HCT116 (cell line): ENCODE measurements around the gene HS6ST3. TPM values are rescaled to one million over a fixed set of nuclear protein-coding genes. Genes with fewer than 3 reads are reported as not detected.

Source experiments
- ATAC-seq: fragments of 200-7000 bp; cut with Tn5 transposase; 2 replicates; pipeline ENCODE4 v1.9.1; 2020; ENCODE audit warnings: mild to moderate bottlenecking, moderate library complexity
- BruUV-seq: library from RNA; stranded (reverse); fragments of 400-500 nt; replicated peaks from 2 replicates; lab custom pipeline; 2021; lab: Mats Ljungman, UMichigan
- CTCF ChIA-PET: fragments of 300-600 bp; sonication (Branson Sonifier 250); formaldehyde crosslinking; loops from one replicate; lab custom pipeline; 2021; ENCODE audit warnings: antibody characterized with exemption; lab: Charles Lee
- POLR2A ChIA-PET: fragments of 300-600, 350-600 bp; sonication (Branson Sonifier 250); formaldehyde crosslinking; loops from one replicate; lab custom pipeline; 2021; ENCODE audit warnings: antibody characterized with exemption; lab: Charles Lee
- RAD21 ChIA-PET, 2 experiments: fragments of 300-600 bp; sonication (Branson Sonifier 250); formaldehyde crosslinking; loops; one replicate each; lab custom pipeline; 2023; ENCODE audit warnings: low total read pairs in 2 of 2; ENCODE audit not compliant: uncharacterized antibody in 2 of 2, unreplicated experiment in 2 of 2, low non-redundant PET in 1 of 2; lab: Charles Lee
- DNase-seq: peaks from one replicate; pipeline ENCODE4 v3.0.0-alpha.2; 2010; ENCODE audit warnings: low read depth, low spot score
- H2AFZ ChIP-seq: fragments of 200-600 bp; shearing (Covaris generic), sonication (generic); 2 replicates; pipeline ENCODE4 v1.6.1; 2017; ENCODE audit warnings: low read depth, mixed run types, mixed read lengths, antibody characterized with exemption, low read length; ENCODE audit not compliant: poor library complexity, severe bottlenecking
- H3K27ac ChIP-seq: 2 replicates; pipeline ENCODE4 v1.5.1; 2012; ENCODE audit warnings: low read depth, low read length
- H3K27me3 ChIP-seq: fragments of 200-600 bp; sonication (generic); 2 replicates; pipeline ENCODE4 v1.6.1; 2016; ENCODE audit warnings: mixed run types, low read length, mixed read lengths; ENCODE audit not compliant: insufficient read depth
- H3K36me3 ChIP-seq, 2 experiments: fragments of 200-500 bp in 1 of 2; fragments of 200-600 bp in 1 of 2; sonication (Bioruptor generic) in 1 of 2; sonication (generic) in 1 of 2; 2 replicates each; pipeline versions ENCODE4 v1.5.1 to v1.6.1; 2014 to 2016; ENCODE audit warnings: low read length in 2 of 2, inconsistent platforms in 1 of 2, mixed read lengths in 1 of 2, mixed run types in 1 of 2; ENCODE audit not compliant: insufficient read depth in 2 of 2, control insufficient read depth in 1 of 2
- H3K4me1 ChIP-seq, 2 experiments: fragments of 200-600 bp in 1 of 2; sonication (generic) in 1 of 2; 2 replicates each; pipeline versions ENCODE4 v1.5.1 to v1.6.1; 2012 to 2017; ENCODE audit warnings: low read length in 2 of 2, inconsistent platforms in 1 of 2, mild to moderate bottlenecking in 1 of 2, mixed read lengths in 1 of 2, mixed run types in 1 of 2, moderate library complexity in 1 of 2; ENCODE audit not compliant: insufficient read depth in 2 of 2, control insufficient read depth in 1 of 2
- H3K4me2 ChIP-seq: fragments of 200-600 bp; sonication (generic); 2 replicates; pipeline ENCODE4 v1.6.1; 2017; ENCODE audit warnings: mixed run types, low read length, mixed read lengths
- H3K4me3 ChIP-seq, 2 experiments: fragments of 200-600 bp in 1 of 2; sonication (generic) in 1 of 2; replicated peaks in 1 of 2; 2 replicates each; pipeline ENCODE4 v1.5.1; 2011 to 2016; ENCODE audit warnings: low read length in 2 of 2, control low read depth in 1 of 2, low read depth in 1 of 2, mild to moderate bottlenecking in 1 of 2, mixed read lengths in 1 of 2, mixed run types in 1 of 2
- H3K79me2 ChIP-seq: fragments of 200-600 bp; sonication (generic); 2 replicates; pipeline ENCODE4 v1.6.1; 2017; ENCODE audit warnings: mild to moderate bottlenecking, mixed run types, low read length, moderate library complexity, mixed read lengths; ENCODE audit not compliant: insufficient read depth
- H3K9ac ChIP-seq: fragments of 200-600 bp; sonication (generic); 2 replicates; pipeline ENCODE4 v1.6.1; 2016; ENCODE audit warnings: low read length, mixed read lengths
- H3K9me2 ChIP-seq: fragments of 200-600 bp; sonication (generic), shearing (Covaris generic); 2 replicates; pipeline ENCODE4 v1.6.1; 2017; ENCODE audit warnings: mixed run types, mild to moderate bottlenecking, moderate library complexity; ENCODE audit not compliant: insufficient read depth
- H3K9me3 ChIP-seq, 2 experiments: fragments of 200-500 bp in 1 of 2; fragments of 200-600 bp in 1 of 2; sonication (Bioruptor generic) in 1 of 2; sonication (generic) in 1 of 2; 2 replicates each; pipeline ENCODE4 v1.6.1; 2014 to 2017; ENCODE audit warnings: low read length in 2 of 2, mixed read lengths in 2 of 2, inconsistent platforms in 1 of 2, low read depth in 1 of 2, mild to moderate bottlenecking in 1 of 2, mixed run types in 1 of 2, moderate library complexity in 1 of 2; ENCODE audit not compliant: control insufficient read depth in 1 of 2, insufficient read depth in 1 of 2
- H4K20me1 ChIP-seq: fragments of 200-600 bp; sonication (generic), shearing (Covaris generic); 2 replicates; pipeline ENCODE4 v1.6.1; 2017; ENCODE audit warnings: mixed run types, mild to moderate bottlenecking, moderate library complexity; ENCODE audit not compliant: insufficient read depth
- ATF3 ChIP-seq: IDR thresholded peaks from 2 replicates; pipeline ENCODE4 v1.6.1; 2012
- CBX3 ChIP-seq: IDR thresholded peaks from 2 replicates; pipeline ENCODE4 v1.6.1; 2012; ENCODE audit warnings: low read depth
- CTCF ChIP-seq, 3 experiments: fragments of 200-600 bp in 1 of 3; sonication (generic) in 1 of 3; IDR thresholded peaks in 2 of 3; conservative IDR thresholded peaks in 1 of 3; 2 replicates each; pipeline ENCODE4 v1.5.1; 2012 to 2017; ENCODE audit warnings: low read depth in 2 of 3, low read length in 2 of 3, antibody characterized with exemption in 1 of 3, borderline replicate concordance in 1 of 3, control low read depth in 1 of 3, mild to moderate bottlenecking in 1 of 3, mixed read lengths in 1 of 3, mixed run types in 1 of 3, moderate library complexity in 1 of 3; ENCODE audit not compliant: insufficient read depth in 1 of 3
- EGR1 ChIP-seq: IDR thresholded peaks from 2 replicates; pipeline ENCODE4 v1.6.1; 2012; ENCODE audit warnings: low read depth
- ELF1 ChIP-seq: IDR thresholded peaks from 2 replicates; pipeline ENCODE4 v1.6.1; 2012; ENCODE audit warnings: low read depth, borderline replicate concordance
- EZH2phosphoT487 ChIP-seq: fragments of 200-600 bp; IDR thresholded peaks from 2 replicates; pipeline ENCODE4 v1.6.1; 2018; ENCODE audit warnings: antibody characterized with exemption, borderline replicate concordance
- FOSL1 ChIP-seq: IDR thresholded peaks from 2 replicates; pipeline ENCODE4 v1.6.1; 2012; ENCODE audit warnings: low read depth
- JUND ChIP-seq: IDR thresholded peaks from 2 replicates; pipeline ENCODE4 v1.6.1; 2012
- MAX ChIP-seq: IDR thresholded peaks from 2 replicates; pipeline ENCODE4 v1.6.1; 2012
- POLR2AphosphoS5 ChIP-seq: IDR thresholded peaks from 2 replicates; pipeline ENCODE4 v1.6.1; 2011; ENCODE audit warnings: mild to moderate bottlenecking, low read depth, low read length, moderate library complexity
- REST ChIP-seq: IDR thresholded peaks from 2 replicates; pipeline ENCODE4 v1.6.1; 2012; ENCODE audit warnings: low read depth
- SIN3A ChIP-seq: IDR thresholded peaks from 2 replicates; pipeline ENCODE4 v1.6.1; 2012; ENCODE audit warnings: low read depth
- SP1 ChIP-seq: IDR thresholded peaks from 2 replicates; pipeline ENCODE4 v1.6.1; 2012; ENCODE audit warnings: low read depth
- SRF ChIP-seq: IDR thresholded peaks from 2 replicates; pipeline ENCODE4 v1.6.1; 2012; ENCODE audit warnings: low read depth
- TCF7L2 ChIP-seq: IDR thresholded peaks from 2 replicates; pipeline ENCODE4 v1.7.0; 2011; ENCODE audit warnings: borderline replicate concordance, inconsistent platforms; ENCODE audit not compliant: insufficient read depth, insufficient read length; ENCODE audit errors: extremely low read depth
- YY1 ChIP-seq: IDR thresholded peaks from 2 replicates; pipeline ENCODE4 v1.6.1; 2011; ENCODE audit warnings: low read length, low read depth, moderate library complexity, mild to moderate bottlenecking; ENCODE audit not compliant: insufficient replicate concordance; ENCODE audit errors: extremely low read depth
- ZBTB33 ChIP-seq: IDR thresholded peaks from 2 replicates; pipeline ENCODE4 v1.6.1; 2011; ENCODE audit warnings: mild to moderate bottlenecking, low read length, moderate library complexity; ENCODE audit not compliant: insufficient replicate concordance; ENCODE audit errors: extremely low read depth
- intact Hi-C: fragments of 100-400 bp; cut with micrococcal nuclease; formaldehyde crosslinking; loops from 2 replicates; pipeline ENCODE4 v1.10.0; 2022
- total RNA-seq: library from RNA; stranded (reverse); gene quantifications from one replicate; pipeline ENCODE4 v1.2.1, GENCODE V29; 2021; ENCODE audit not compliant: unreplicated experiment

HS6ST3 gene
- total RNA-seq, 1 experiment from 2014 or later: 0.10 TPM

- RAD21 ChIA-PET: no interaction called here
- TF ChIP-seq TCF7L2: no peak
- no peak for TF ChIP-seq SRF
- TF ChIP-seq REST: no peak
- no peak for TF ChIP-seq SIN3A
- TF ChIP-seq CTCF (IDR thresholded peaks at IDR 0.05 in 2 of 3, conservative IDR thresholded peaks at IDR 0.05 in 1 of 3; ENCODE audit: borderline replicate concordance in 1 of 3, insufficient read depth in 1 of 3, low read depth in 2 of 3, low read length in 2 of 3): no peak
- TF ChIP-seq SP1: no peak
- no peak for TF ChIP-seq EZH2phosphoT487
- no peak for TF ChIP-seq ELF1
- no peak for TF ChIP-seq ZBTB33
- no peak for TF ChIP-seq CBX3
- no peak for TF ChIP-seq YY1
- no peak for TF ChIP-seq ATF3
- TF ChIP-seq MAX: no peak
- TF ChIP-seq JUND: no peak
- TF ChIP-seq EGR1: no peak
- no peak for TF ChIP-seq FOSL1
- no peak for TF ChIP-seq POLR2AphosphoS5
- TF ChIP-seq, all 23 proteins: peak for 0
- Histone ChIP-seq H4K20me1 (no peaks in the 10 kb centered on the region), H3K4me2 (no peak overlapping the region), H3K27ac (no peak overlapping the region), H3K9me3 (no peaks in the 10 kb centered on the region), H3K36me3 (no peaks in the 10 kb centered on the region), H3K4me3 (no peak overlapping the region), H3K9ac (no peak overlapping the region), H3K27me3 (peaks cover 13% of the 10 kb centered on the region; the same call in 1 of the 2 replicates), H3K9me2 (no peaks in the 10 kb centered on the region), H3K79me2 (no peaks in the 10 kb centered on the region), H2AFZ (no peak overlapping the region), H3K4me1 (no peaks in the 10 kb centered on the region)
- intact Hi-C loops: no loop called here
- ChIA-PET CTCF (no interaction called here), POLR2A (no interaction called here)
- ATAC-seq (no peak), DNase-seq (no peak)
- no TSS peak for BruUV-seq
Measured at GRCh38 chr13:96783057-96783456, 693.1 kb downstream of the HS6ST3 start.
